ENCODE measurements around the gene TXNDC2. TPM values are rescaled to one million over a fixed set of nuclear protein-coding genes. Genes with fewer than 3 reads are reported as not detected.

Gene TXNDC2
- total and polyA plus RNA-seq, 9 donors = 0.04 to 0.13 (median 0.09) TPM; not detected in 6

DNA sequence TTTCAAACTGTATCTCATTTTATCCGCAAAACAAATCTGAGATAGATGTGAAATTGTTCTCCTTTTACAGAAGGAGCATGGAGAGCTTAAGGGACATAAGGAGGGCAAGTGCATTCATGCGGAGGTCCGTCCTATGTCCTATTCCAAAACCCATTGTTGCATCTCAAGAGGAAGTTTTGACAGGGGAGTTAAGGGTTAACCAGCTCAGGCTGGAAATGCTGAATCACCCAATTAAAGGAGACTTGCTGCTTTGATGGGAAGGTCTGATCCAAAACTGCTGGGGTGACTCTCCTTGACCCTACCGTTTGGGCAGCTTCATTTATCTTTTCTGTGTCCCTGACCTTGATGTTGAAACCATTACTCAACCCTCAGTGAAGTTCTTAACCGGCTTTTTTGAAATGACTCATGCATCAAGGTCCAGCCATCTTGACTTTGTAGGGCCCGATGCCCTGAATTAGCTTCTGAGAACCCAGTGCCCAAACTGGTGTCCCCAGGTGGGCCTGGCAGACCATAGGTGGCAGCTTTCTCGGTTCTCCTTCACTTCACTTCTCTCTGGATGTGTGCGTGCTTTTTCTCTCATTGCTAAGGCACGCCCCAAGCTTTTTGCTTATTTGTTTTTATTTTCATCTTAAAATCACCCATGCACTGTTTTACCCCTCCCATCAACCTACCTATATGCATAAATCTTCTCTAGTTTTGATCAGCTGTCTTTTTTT, 15.9 kb upstream of the TXNDC2 start:
- Histone ChIP-seq H3K36me3 (ENCODE audit: control insufficient read depth, insufficient read depth, low read length) (no peaks in the 10 kb centered on the region), H3K27me3 (ENCODE audit: control insufficient read depth, insufficient read depth, low read length) (no peaks in the 10 kb centered on the region), H3K27ac (ENCODE audit: low read length) (no peak overlapping the region), H3K4me3 (ENCODE audit: low read length) (no peak overlapping the region), H3K9me3 (replicated peaks; ENCODE audit: control insufficient read depth, low read depth, low read length) (peaks cover 11% of the 10 kb centered on the region), H3K4me1 (ENCODE audit: control insufficient read depth, insufficient read depth, low read length) (no peaks in the 10 kb centered on the region)
- whole genome bisulfite sequencing (ENCODE audit: insufficient coverage) = 26% methylated on average over 4 of the region's 9 CpGs
- DNase-seq = no peak

DNA sequence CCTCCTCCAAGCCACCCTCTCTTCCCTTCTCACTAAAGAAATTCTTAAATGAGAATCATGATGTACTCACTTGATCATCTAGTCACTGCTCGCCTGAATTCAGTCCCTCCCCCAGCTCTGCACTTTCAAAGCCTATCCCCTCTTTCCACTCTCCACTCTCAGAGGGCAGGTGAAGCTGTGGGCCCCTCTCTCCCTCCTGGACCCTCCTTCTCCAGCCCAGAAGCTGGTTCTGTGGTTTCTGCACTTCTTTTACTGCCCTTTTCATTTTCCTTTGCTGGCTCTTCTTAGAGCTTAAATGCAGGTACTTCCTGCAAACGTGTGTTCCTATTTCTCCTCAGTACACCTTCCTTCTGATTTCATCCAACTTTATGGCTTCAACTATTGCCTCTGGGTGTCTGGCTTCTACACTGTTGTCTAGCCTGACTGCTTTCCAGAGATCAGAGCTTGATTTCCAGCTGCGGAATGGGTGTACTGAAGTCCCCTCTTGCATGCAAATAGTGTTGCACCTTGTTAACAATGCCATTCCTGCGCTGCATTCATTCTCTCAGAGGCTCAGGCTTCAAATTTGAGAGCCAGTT, 15.3 kb upstream of the TXNDC2 start:
- no peak overlapping the region for H3K4me3 ChIP-seq (ENCODE audit: low read length)
- H3K27ac ChIP-seq (ENCODE audit: low read length) = no peak overlapping the region
- peaks cover 5% of the 10 kb centered on the region for H3K9me3 ChIP-seq (replicated peaks; ENCODE audit: control insufficient read depth, low read depth, low read length)
- 52% methylated on average over 4 of the region's 4 CpGs for WGBS (ENCODE audit: insufficient coverage)
- no peak for DNase-seq
- no peaks in the 10 kb centered on the region for H3K4me1 ChIP-seq (ENCODE audit: control insufficient read depth, insufficient read depth, low read length)
- H3K27me3 ChIP-seq (ENCODE audit: control insufficient read depth, insufficient read depth, low read length) = no peaks in the 10 kb centered on the region
- no peaks in the 10 kb centered on the region for H3K36me3 ChIP-seq (ENCODE audit: control insufficient read depth, insufficient read depth, low read length)

DNA sequence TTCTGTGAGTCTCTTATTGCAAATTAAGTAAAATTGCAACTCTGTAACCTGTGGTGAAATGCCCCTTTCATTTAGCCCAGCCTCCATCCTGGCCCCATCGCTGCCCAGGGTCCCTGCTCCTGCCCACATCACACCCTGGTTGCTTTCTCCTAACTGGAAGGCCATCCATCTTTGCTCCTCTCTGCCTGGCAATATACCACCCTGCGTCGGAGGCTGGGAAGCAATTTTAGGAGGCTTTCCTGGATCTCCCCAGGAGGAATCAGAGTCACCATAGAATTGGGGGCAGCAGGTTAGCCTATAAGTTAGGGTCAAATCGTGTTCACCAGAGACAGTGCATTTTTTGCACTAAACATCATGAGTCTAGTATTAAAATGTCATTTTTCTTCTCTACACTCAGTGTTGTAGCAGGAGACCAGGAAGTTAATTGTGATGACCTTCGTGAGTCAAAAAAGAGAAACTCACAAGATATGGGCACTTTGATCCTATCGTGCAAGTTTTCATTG, 14.5 kb upstream of the TXNDC2 start:
- H3K4me1 ChIP-seq (ENCODE audit: control insufficient read depth, insufficient read depth, low read length) = no peaks in the 10 kb centered on the region
- no peak overlapping the region for H3K4me3 ChIP-seq (ENCODE audit: low read length)
- no peak overlapping the region for H3K27ac ChIP-seq (ENCODE audit: low read length)
- no peaks in the 10 kb centered on the region for H3K9me3 ChIP-seq (replicated peaks; ENCODE audit: control insufficient read depth, low read depth, low read length)
- H3K27me3 ChIP-seq (ENCODE audit: control insufficient read depth, insufficient read depth, low read length) = no peaks in the 10 kb centered on the region
- H3K36me3 ChIP-seq (ENCODE audit: control insufficient read depth, insufficient read depth, low read length) = no peaks in the 10 kb centered on the region
- DNase-seq = no peak
- 94% methylated on average over 2 of the region's 6 CpGs for WGBS (ENCODE audit: insufficient coverage)

DNA sequence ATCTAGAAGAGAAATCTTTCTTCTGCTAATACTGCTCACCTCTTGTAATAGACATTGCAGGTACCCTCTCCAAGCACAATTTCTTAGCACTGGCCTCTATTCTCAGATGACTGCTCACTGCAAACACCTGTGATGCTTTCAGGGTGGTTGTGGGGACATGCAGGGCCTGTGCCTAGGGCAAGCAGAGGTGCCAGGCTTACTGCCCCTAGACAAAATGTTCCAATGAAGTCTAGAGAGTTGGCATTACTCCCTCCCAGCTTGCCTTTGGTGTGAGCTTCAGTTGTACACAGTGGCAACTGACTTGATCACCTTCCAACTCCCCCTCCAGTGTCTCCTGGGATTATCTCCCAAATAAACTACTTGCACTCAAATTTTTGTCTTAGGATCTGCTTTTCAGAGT, 12.9 kb upstream of the TXNDC2 start:
- no peaks in the 10 kb centered on the region for H3K4me1 ChIP-seq (ENCODE audit: control insufficient read depth, insufficient read depth, low read length)
- H3K9me3 ChIP-seq (replicated peaks; ENCODE audit: control insufficient read depth, low read depth, low read length) = no peaks in the 10 kb centered on the region
- H3K4me3 ChIP-seq (ENCODE audit: low read length) = no peak overlapping the region
- H3K36me3 ChIP-seq (ENCODE audit: control insufficient read depth, insufficient read depth, low read length) = no peaks in the 10 kb centered on the region
- H3K27me3 ChIP-seq (ENCODE audit: control insufficient read depth, insufficient read depth, low read length) = no peaks in the 10 kb centered on the region
- H3K27ac ChIP-seq (ENCODE audit: low read length) = no peak overlapping the region
- DNase-seq = no peak

DNA sequence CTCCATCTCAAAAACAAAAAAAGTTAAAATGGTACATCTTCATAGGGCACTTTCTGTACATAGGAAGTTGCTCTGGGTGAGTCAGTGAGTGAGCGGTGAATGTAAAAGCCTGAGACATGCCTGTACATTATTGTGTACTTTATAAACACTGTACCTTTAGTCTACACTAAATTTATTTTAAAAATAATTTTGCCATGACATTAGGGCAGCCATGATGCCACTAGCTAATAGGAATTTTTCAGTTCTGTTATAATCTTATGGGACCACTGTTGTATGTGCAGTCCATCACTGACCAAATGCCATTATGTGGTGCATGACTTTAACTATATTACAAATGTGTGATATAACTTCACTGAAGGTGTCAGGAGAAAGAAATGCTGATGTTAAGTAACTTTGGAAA, 11.0 kb upstream of the TXNDC2 start:
- H3K36me3 ChIP-seq (ENCODE audit: control insufficient read depth, insufficient read depth, low read length) = no peaks in the 10 kb centered on the region
- no peak overlapping the region for H3K4me3 ChIP-seq (ENCODE audit: low read length)
- no peaks in the 10 kb centered on the region for H3K27me3 ChIP-seq (ENCODE audit: control insufficient read depth, insufficient read depth, low read length)
- H3K4me1 ChIP-seq (ENCODE audit: control insufficient read depth, insufficient read depth, low read length) = no peaks in the 10 kb centered on the region
- WGBS (ENCODE audit: insufficient coverage) = no CpG with 5 or more reads among the region's 1 CpG
- H3K27ac ChIP-seq (ENCODE audit: low read length) = no peak overlapping the region
- DNase-seq = no peak
- H3K9me3 ChIP-seq (replicated peaks; ENCODE audit: control insufficient read depth, low read depth, low read length) = no peaks in the 10 kb centered on the region

DNA sequence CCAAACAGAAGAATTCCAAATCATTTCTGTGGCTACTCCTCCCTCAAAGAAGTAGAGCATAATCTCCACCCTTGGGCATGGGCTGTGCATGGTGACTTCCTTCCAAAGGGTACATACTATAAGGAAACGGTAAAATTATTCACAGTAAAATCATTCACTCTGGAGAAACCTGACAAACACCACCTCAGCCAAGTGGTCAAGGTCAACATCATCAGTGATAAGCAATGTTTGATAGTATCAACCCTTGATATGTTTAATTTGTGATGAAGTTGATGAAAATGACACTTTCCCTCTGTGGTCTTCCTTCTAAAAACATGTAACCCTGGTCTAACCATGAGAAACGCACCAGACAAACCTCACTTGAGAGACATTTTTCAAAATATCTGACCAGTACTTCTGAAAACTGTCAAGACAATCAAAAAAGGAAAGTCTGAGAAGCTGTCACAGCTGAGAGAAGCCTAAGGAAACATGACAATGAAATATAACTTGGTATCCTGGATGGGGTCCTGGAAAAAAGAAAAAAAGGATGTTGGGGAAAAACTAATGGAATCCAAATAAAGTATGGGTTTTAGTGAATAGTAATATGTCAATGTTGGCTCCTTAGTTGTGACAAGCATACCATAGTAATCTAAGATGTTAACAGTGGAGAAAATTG, 9.4 kb upstream of the TXNDC2 start:
- H3K9me3 ChIP-seq (replicated peaks; ENCODE audit: control insufficient read depth, low read depth, low read length) = no peaks in the 10 kb centered on the region
- DNase-seq = no peak
- H3K27me3 ChIP-seq (ENCODE audit: control insufficient read depth, insufficient read depth, low read length) = no peaks in the 10 kb centered on the region
- no peak overlapping the region for H3K4me3 ChIP-seq (ENCODE audit: low read length)
- H3K36me3 ChIP-seq (ENCODE audit: control insufficient read depth, insufficient read depth, low read length) = no peaks in the 10 kb centered on the region
- H3K27ac ChIP-seq (ENCODE audit: low read length) = no peak overlapping the region
- WGBS (ENCODE audit: insufficient coverage) = 80% methylated on average over 1 of the region's 2 CpGs
- no peaks in the 10 kb centered on the region for H3K4me1 ChIP-seq (ENCODE audit: control insufficient read depth, insufficient read depth, low read length)

DNA sequence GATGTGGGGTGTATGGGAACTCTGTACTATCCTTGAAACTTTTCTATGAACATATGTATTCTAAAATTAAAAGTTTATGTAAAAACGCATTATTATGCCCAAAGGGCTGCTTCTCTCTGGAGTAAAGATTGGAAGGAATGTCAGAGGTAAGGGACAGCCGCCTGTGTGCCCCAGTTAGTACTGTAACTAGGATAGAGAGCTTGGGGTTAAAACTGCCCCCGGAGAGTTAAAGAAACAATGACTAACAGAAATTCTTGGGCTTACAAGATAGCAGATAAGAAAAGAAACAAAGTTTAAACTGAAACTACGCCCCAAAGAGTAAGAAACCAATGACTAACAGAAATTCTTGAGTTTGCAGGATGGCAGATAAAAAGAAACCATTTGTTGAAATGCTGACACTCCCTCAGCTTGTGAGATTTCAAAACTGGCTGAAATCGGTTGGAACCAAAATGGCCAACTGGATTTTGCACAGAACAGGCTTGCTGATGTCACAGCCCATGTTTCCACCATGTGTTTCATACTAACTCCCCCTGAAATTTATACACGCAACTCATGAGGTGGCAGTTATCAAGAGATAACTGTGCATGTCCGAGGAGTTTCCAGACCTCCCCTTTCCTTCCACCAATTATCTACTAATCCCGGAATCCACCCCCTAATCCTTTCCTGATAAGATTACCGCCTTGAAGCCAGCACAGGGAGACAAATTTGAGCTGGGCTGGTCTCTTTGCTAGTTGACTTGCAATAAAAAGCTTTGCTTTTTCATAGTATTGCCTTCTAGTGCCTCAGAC, 8.7 kb upstream of the TXNDC2 start:
- H3K27ac ChIP-seq (ENCODE audit: low read length) = no peak overlapping the region
- H3K4me3 ChIP-seq (ENCODE audit: low read length) = no peak overlapping the region
- 39% methylated on average over 7 of the region's 9 CpGs for WGBS (ENCODE audit: insufficient coverage)
- DNase-seq = peak; percentile 53
- H3K9me3 ChIP-seq (replicated peaks; ENCODE audit: control insufficient read depth, low read depth, low read length) = no peaks in the 10 kb centered on the region
- H3K36me3 ChIP-seq (ENCODE audit: control insufficient read depth, insufficient read depth, low read length) = no peaks in the 10 kb centered on the region
- H3K27me3 ChIP-seq (ENCODE audit: control insufficient read depth, insufficient read depth, low read length) = no peaks in the 10 kb centered on the region
- H3K4me1 ChIP-seq (ENCODE audit: control insufficient read depth, insufficient read depth, low read length) = no peaks in the 10 kb centered on the region

DNA sequence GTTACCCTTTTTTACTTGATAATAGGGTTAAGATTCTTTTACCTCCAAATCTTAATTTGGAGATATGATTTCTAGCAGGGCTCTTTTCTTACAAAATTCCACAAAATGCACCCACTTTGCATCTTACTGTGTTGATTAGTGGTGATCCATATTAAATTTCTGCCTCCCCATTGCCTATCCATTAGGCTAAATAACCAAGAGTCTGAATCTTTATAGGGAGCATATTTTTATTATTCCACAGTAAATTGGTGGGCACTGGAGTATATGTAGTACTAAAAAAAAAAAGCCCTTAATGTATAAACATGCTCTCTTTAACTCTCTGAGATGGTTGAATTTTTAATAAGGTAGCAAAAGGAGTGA, 8.1 kb upstream of the TXNDC2 start:
- Histone ChIP-seq H3K4me1 (ENCODE audit: control insufficient read depth, insufficient read depth, low read length) (no peaks in the 10 kb centered on the region), H3K27me3 (ENCODE audit: control insufficient read depth, insufficient read depth, low read length) (no peaks in the 10 kb centered on the region), H3K4me3 (ENCODE audit: low read length) (no peak overlapping the region), H3K27ac (ENCODE audit: low read length) (no peak overlapping the region), H3K36me3 (ENCODE audit: control insufficient read depth, insufficient read depth, low read length) (no peaks in the 10 kb centered on the region), H3K9me3 (replicated peaks; ENCODE audit: control insufficient read depth, low read depth, low read length) (no peaks in the 10 kb centered on the region)
- DNase-seq = no peak

DNA sequence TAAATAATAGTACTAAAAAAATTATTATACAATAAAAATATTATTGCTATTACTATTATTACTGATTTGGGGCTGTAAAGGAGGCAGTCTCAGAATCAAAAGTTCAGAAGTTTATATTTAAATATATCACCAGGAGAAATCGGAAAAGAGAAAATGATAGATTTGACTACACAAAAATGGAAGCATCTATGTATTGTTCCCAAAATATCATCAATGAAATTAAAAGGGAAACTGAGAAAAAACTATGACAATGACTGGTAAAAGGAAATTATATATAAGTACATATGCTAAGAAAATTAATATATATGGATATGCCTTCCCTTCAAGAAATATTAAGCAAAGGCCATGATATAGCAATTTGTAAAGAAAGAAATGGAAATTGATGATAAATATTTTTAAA, 7.7 kb upstream of the TXNDC2 start:
- WGBS (ENCODE audit: insufficient coverage) = no CpG with 5 or more reads among the region's 1 CpG
- Histone ChIP-seq H3K9me3 (replicated peaks; ENCODE audit: control insufficient read depth, low read depth, low read length) (no peaks in the 10 kb centered on the region), H3K4me3 (ENCODE audit: low read length) (no peak overlapping the region), H3K4me1 (ENCODE audit: control insufficient read depth, insufficient read depth, low read length) (no peaks in the 10 kb centered on the region), H3K36me3 (ENCODE audit: control insufficient read depth, insufficient read depth, low read length) (no peaks in the 10 kb centered on the region), H3K27ac (ENCODE audit: low read length) (no peak overlapping the region), H3K27me3 (ENCODE audit: control insufficient read depth, insufficient read depth, low read length) (no peaks in the 10 kb centered on the region)
- no peak for DNase-seq

DNA sequence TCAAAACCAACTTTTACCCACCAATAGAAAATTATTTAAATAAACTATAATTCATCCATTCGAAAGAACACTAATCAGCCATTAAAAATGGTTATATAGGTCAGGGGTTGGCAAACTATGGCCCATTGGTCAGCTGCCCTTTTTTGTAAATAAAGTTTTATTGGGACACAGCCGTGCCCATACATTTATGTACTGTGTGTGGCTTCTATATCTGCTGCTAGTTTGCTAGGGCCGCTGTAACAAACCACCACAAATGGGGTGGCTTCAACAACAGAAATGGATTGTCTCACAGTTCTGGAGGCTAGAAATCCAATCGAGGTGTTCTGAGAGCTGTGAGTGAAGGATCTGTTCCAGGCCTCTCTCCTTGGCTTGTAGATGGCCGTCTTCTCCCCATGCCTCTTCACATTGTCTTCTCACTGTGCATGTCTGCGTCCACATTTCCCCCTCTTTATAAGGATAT, 7.0 kb upstream of the TXNDC2 start:
- no peaks in the 10 kb centered on the region for H3K9me3 ChIP-seq (replicated peaks; ENCODE audit: control insufficient read depth, low read depth, low read length)
- no peak overlapping the region for H3K27ac ChIP-seq (ENCODE audit: low read length)
- H3K4me3 ChIP-seq (ENCODE audit: low read length) = no peak overlapping the region
- DNase-seq = no peak
- H3K36me3 ChIP-seq (ENCODE audit: control insufficient read depth, insufficient read depth, low read length) = no peaks in the 10 kb centered on the region
- 100% methylated on average over 1 of the region's 6 CpGs for WGBS (ENCODE audit: insufficient coverage)
- H3K4me1 ChIP-seq (ENCODE audit: control insufficient read depth, insufficient read depth, low read length) = no peaks in the 10 kb centered on the region
- H3K27me3 ChIP-seq (ENCODE audit: control insufficient read depth, insufficient read depth, low read length) = no peaks in the 10 kb centered on the region

Data from muscle of leg (tissue), 11 donors.